Measurements from ENCODE around the gene ST6GALNAC4. TPM values are rescaled to one million over a fixed set of nuclear protein-coding genes. Genes with fewer than 3 reads are reported as not detected.

Gene ST6GALNAC4
- total RNA-seq, 1 donor = 33.7 TPM

DNA sequence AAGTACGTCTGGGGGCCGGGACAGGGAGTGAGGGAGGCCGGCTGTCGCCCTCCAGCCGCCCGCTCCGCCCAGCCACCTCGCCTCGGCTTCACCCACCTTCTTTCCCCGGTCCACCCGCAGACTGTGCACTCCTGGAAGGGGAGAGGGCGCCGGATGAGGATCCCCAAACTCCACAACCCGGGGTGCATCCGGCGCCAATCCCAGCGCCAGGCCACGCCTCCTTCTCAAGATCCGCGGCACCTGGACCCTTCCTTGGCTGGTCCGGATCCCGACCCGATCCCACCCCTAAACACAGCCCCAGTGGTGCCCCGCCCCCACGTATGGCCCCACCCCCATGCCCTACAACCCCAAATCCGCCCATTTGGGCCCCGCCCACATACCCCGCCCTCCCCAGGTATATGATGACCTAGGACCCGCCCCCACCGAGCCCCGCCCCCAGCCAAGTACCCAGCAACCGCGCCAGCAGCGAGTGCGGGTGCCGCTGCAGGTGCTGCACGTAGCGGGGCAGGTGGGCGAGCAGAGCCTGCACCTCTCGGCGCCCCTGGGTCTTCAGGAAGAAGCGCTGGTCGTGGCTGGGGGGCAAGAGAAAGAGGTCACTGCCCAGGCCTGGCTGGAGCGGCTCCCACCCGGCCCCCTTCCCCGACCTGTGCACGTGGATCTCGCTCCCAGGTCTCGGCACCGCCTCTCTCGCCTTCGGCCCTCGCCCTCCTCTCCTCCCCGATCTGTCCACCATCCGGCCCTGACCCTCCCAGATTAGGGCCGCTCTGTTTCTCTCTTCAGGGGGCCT lies 10.6 kb upstream of the ST6GALNAC4 start:
- Histone ChIP-seq H3K4me3 (ENCODE audit: insufficient read depth, low read length) (peak overlapping the region; percentile 60), H3K4me2 (ENCODE audit: insufficient read depth, low read length) (peak overlapping the region; percentile 70)

GRCh38 chr9:127926906-127927200 lies 10.0 kb upstream of the ST6GALNAC4 start:
- H3K4me1 ChIP-seq (ENCODE audit: insufficient read depth, low read length) = peaks cover 42% of the 10 kb centered on the region
- H3K79me2 ChIP-seq (ENCODE audit: insufficient read depth, low read length) = no peaks in the 10 kb centered on the region
- H3K27ac ChIP-seq (ENCODE audit: low read depth, low read length) = no peak overlapping the region
- H3K4me3 ChIP-seq (ENCODE audit: insufficient read depth, low read length) = peak overlapping the region; percentile 60
- H3K9me3 ChIP-seq (ENCODE audit: low read depth, low read length) = no peaks in the 10 kb centered on the region
- peaks cover 3% of the 10 kb centered on the region for H4K20me1 ChIP-seq (ENCODE audit: insufficient read depth, low read length)
- H2AFZ ChIP-seq (ENCODE audit: low read length) = peak overlapping the region; percentile 51
- no peaks in the 10 kb centered on the region for H3K27me3 ChIP-seq (ENCODE audit: insufficient read depth, low read length)
- DNase-seq (ENCODE audit: insufficient read length, low spot score, missing footprints) = no peak
- no peaks in the 10 kb centered on the region for H3K36me3 ChIP-seq (ENCODE audit: insufficient read depth, low read length)
- H3K4me2 ChIP-seq (ENCODE audit: insufficient read depth, low read length) = peak overlapping the region; percentile 70
- no peak for TF ChIP-seq CTCF (IDR thresholded peaks at IDR 0.05; ENCODE audit: extremely low read depth, low read depth, low read length)

More for the DNA sequence above, 10.6 kb upstream of the ST6GALNAC4 start:
- no peak for TF ChIP-seq CTCF (IDR thresholded peaks at IDR 0.05; ENCODE audit: extremely low read depth, low read depth, low read length)
- Histone ChIP-seq H3K36me3 (ENCODE audit: insufficient read depth, low read length) (no peaks in the 10 kb centered on the region), H3K27ac (ENCODE audit: low read depth, low read length) (no peak overlapping the region), H2AFZ (ENCODE audit: low read length) (peak overlapping the region; percentile 51), H3K9me3 (ENCODE audit: low read depth, low read length) (no peaks in the 10 kb centered on the region), H3K79me2 (ENCODE audit: insufficient read depth, low read length) (no peaks in the 10 kb centered on the region), H4K20me1 (ENCODE audit: insufficient read depth, low read length) (peaks cover 3% of the 10 kb centered on the region), H3K4me1 (ENCODE audit: insufficient read depth, low read length) (peaks cover 42% of the 10 kb centered on the region), H3K27me3 (ENCODE audit: insufficient read depth, low read length) (no peaks in the 10 kb centered on the region)
- no peak for DNase-seq (ENCODE audit: insufficient read length, low spot score, missing footprints)

GRCh38 chr9:127925959-127926905 lies 9.4 kb upstream of the ST6GALNAC4 start:
- Histone ChIP-seq H3K27me3 (ENCODE audit: insufficient read depth, low read length) (no peaks in the 10 kb centered on the region), H3K4me2 (ENCODE audit: insufficient read depth, low read length) (peak overlapping the region; percentile 70), H3K4me1 (ENCODE audit: insufficient read depth, low read length) (peaks cover 42% of the 10 kb centered on the region), H3K9me3 (ENCODE audit: low read depth, low read length) (no peaks in the 10 kb centered on the region), H3K79me2 (ENCODE audit: insufficient read depth, low read length) (no peaks in the 10 kb centered on the region), H3K27ac (ENCODE audit: low read depth, low read length) (no peak overlapping the region), H2AFZ (ENCODE audit: low read length) (no peak overlapping the region), H3K4me3 (ENCODE audit: insufficient read depth, low read length) (no peak overlapping the region), H3K36me3 (ENCODE audit: insufficient read depth, low read length) (no peaks in the 10 kb centered on the region), H4K20me1 (ENCODE audit: insufficient read depth, low read length) (peaks cover 3% of the 10 kb centered on the region)
- TF ChIP-seq CTCF (IDR thresholded peaks at IDR 0.05; ENCODE audit: extremely low read depth, low read depth, low read length) = no peak
- DNase-seq (ENCODE audit: insufficient read length, low spot score, missing footprints) = no peak
